Ascending aorta (tissue), 2 donors: Measurements from ENCODE around the gene SREBF2. TPM values are rescaled to one million over a fixed set of nuclear protein-coding genes. Genes with fewer than 3 reads are reported as not detected.

ENCODE experiments used
- DNase-seq, 2 donors: peaks; one replicate each; pipeline ENCODE4 v3.0.0-alpha.2; 2019; ENCODE audit warnings: low spot score in 2 of 2
- H3K27ac ChIP-seq, 2 donors: fragments of 200-600 bp; sonication (generic); one replicate each; pipeline ENCODE4 v1.5.1; 2016 to 2017; ENCODE audit warnings: mild to moderate bottlenecking in 1 of 2
- H3K27me3 ChIP-seq: fragments of 200-600 bp; sonication (generic); one replicate; pipeline ENCODE4 v1.5.1; 2017
- H3K36me3 ChIP-seq, 2 donors: fragments of 200-600 bp; sonication (generic); one replicate each; pipeline ENCODE4 v1.5.1; 2016
- H3K4me1 ChIP-seq, 2 donors: fragments of 200-600 bp; sonication (generic); one replicate each; pipeline ENCODE4 v1.5.1; 2016 to 2017; ENCODE audit warnings: mild to moderate bottlenecking in 1 of 2
- H3K4me3 ChIP-seq, 2 donors: fragments of 200-600 bp; sonication (generic); one replicate each; pipeline ENCODE4 v1.5.1; 2016 to 2017; ENCODE audit warnings: mild to moderate bottlenecking in 1 of 2
- H3K9me3 ChIP-seq, 2 donors: fragments of 200-600 bp; sonication (generic); one replicate each; pipeline ENCODE4 v1.5.1; 2016
- intact Hi-C: fragments of 100-400 bp; cut with DNase I; formaldehyde crosslinking; loops from one replicate; pipeline ENCODE4 v1.15.1; 2023
- total RNA-seq: library from RNA; depleted of rRNA; stranded (reverse); fragments of >200 nt; gene quantifications from one replicate; pipeline ENCODE4 v1.1.0, GENCODE V29; 2016
- TF ChIP-seq, protein P1 (sequence below), 3 experiments: fragments of 200-600 bp in 2 of 3; fragments of 450-650 bp in 1 of 3; sonication (generic) in 2 of 3; IDR thresholded peaks; one replicate each; pipeline ENCODE4 v1.5.1; 2016 to 2019; ENCODE audit warnings: antibody characterized with exemption in 3 of 3, mild to moderate bottlenecking in 1 of 3, moderate library complexity in 1 of 3

SREBF2 gene
- total RNA-seq, 1 donor from 2014 or later = 46.1 TPM

DNA sequence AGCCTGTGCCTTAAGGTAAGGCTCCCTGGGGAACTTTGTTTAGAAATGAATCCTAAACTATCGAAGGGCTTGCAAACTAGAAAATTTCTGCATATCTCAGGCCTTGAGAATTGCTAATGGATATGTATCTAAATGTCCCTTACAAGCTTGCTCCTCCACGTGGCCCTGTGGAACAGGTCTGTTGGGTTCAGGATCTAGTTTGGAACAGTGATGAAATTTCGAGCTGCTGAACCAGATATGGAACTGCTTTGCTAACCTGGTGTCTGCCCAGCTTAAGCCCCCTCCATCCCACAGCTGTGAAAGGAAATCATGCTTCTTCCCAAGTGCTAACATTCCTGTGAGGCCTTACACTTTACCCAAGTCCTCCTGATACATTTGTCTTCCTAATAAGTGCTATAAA, 11.6 kb downstream of the SREBF2 start:
- no peak for DNase-seq
- intact Hi-C loops = no loop called here
- peaks cover 0 to 4% of the 10 kb centered on the region in 2 donors for H3K4me1 ChIP-seq
- no peaks in the 10 kb centered on the region for H3K27me3 ChIP-seq
- no peaks in the 10 kb centered on the region for H3K36me3 ChIP-seq
- H3K9me3 ChIP-seq = no peaks in the 10 kb centered on the region
- no peak overlapping the region for H3K27ac ChIP-seq
- TF ChIP-seq, protein P1, sequence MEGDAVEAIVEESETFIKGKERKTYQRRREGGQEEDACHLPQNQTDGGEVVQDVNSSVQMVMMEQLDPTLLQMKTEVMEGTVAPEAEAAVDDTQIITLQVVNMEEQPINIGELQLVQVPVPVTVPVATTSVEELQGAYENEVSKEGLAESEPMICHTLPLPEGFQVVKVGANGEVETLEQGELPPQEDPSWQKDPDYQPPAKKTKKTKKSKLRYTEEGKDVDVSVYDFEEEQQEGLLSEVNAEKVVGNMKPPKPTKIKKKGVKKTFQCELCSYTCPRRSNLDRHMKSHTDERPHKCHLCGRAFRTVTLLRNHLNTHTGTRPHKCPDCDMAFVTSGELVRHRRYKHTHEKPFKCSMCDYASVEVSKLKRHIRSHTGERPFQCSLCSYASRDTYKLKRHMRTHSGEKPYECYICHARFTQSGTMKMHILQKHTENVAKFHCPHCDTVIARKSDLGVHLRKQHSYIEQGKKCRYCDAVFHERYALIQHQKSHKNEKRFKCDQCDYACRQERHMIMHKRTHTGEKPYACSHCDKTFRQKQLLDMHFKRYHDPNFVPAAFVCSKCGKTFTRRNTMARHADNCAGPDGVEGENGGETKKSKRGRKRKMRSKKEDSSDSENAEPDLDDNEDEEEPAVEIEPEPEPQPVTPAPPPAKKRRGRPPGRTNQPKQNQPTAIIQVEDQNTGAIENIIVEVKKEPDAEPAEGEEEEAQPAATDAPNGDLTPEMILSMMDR (IDR thresholded peaks at IDR 0.05) = no peak
- H3K4me3 ChIP-seq = no peak overlapping the region

DNA sequence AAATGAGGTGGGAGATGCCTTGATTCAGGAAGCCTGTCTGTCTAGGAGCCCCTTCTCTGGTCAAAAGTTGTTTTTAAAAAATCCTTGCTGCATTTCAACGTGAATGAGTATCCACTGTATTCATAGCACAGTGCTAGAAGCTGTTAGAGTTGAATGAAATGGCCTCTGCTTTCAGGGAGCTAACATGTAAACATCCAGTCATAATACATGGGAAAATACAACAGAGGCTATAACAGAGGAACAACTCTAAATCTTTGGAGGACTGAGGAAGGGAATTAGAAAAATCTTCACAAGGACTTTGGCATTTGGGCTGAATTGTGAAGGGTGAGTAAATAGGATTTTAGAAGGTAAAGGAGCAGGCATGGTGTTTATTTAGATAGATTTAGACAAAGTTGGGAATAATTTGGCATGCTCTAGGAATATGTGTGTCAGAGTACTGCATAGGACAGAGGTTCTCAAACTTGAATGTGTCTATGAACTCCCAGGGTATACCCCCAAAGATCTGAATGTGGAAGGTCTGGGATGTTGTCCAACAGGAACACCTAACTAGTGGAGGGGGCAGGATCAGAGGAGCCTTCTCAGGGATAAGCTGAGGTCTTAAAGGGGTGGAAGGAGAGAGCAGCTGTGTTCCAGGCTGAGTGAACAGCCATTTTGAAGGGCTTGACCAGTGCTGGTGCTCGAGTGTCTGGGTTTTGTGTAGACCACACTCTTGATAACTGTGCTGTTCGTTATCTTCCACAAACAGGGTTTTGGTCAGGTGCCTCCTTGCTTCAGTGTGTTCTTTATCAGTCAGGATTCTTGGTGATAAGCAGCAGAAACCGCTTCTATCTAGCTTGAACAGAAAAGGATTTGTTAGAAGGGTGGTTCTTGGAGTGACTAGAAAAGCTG, 12.7 kb downstream of the SREBF2 start:
- intact Hi-C loops = no loop called here
- Histone ChIP-seq H3K27ac (no peak overlapping the region), H3K36me3 (no peaks in the 10 kb centered on the region), H3K4me3 (no peak overlapping the region), H3K27me3 (no peaks in the 10 kb centered on the region), H3K4me1 (peaks cover 0 to 4% of the 10 kb centered on the region in 2 donors), H3K9me3 (no peaks in the 10 kb centered on the region)
- no peak for DNase-seq
- TF ChIP-seq, protein P1 (IDR thresholded peaks at IDR 0.05) = no peak

DNA sequence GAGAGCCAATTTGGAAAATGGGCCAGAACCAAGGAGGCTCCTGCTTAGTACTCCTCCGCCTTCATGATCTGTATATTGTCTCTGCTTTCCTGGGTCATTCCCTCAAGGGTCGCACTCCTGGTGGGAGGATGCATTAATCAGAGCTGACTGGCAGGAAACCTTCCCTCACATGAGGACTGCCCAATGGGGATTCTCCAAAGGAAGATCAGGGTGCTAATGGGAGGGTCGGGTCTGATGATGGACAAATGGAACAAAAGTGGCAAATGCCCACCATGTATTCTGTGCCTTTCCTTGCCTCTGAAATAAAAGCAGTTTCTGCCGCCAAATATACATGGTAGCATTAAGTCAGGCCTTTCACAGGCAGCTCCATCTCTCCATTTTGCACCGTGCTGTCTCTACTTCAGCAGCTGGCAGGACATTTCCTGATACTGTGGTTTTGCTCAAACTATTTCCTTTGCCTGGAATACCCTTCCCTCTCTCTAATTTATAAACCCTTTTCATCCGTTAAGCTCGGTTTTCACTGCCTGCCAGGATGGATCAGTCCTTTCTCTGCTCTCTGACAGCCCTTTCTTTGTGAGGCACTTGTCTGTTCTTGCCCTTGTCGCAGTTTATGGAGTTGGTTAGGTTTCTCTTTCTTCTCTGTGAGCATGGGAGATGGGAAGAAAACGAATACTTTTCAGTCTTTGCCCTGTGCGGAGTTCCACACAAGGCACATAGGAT, 13.5 kb downstream of the SREBF2 start:
- intact Hi-C loops = no loop called here
- DNase-seq = no peak
- no peak overlapping the region for H3K4me3 ChIP-seq
- H3K4me1 ChIP-seq = peaks cover 0 to 4% of the 10 kb centered on the region in 2 donors
- H3K36me3 ChIP-seq = no peaks in the 10 kb centered on the region
- no peaks in the 10 kb centered on the region for H3K9me3 ChIP-seq
- no peaks in the 10 kb centered on the region for H3K27me3 ChIP-seq
- TF ChIP-seq, protein P1 (IDR thresholded peaks at IDR 0.05) = no peak
- no peak overlapping the region for H3K27ac ChIP-seq

DNA sequence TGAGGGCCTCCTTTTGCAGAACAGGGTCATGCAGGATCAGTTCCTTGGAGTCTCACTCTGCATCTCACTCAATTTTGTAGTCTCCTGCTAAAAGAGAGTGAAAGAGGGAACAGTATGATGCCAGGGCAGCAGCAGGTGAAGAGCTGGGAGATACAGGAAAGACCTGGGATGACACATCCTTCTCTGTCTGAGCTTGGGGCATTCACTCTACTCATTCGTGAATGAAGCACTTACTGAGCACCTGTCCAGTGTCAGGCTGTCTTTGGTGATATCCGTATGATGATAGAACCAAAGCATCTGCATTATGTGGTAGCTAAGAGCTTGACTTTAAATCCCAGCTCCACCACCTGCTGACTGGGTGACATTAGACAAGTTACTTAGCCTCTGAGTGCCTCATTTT, 14.4 kb downstream of the SREBF2 start:
- DNase-seq = no peak
- Histone ChIP-seq H3K4me1 (peaks cover 0 to 4% of the 10 kb centered on the region in 2 donors), H3K27ac (no peak overlapping the region), H3K27me3 (no peaks in the 10 kb centered on the region), H3K4me3 (no peak overlapping the region), H3K36me3 (no peaks in the 10 kb centered on the region), H3K9me3 (no peaks in the 10 kb centered on the region)
- intact Hi-C loops = no loop called here
- TF ChIP-seq, protein P1 (IDR thresholded peaks at IDR 0.05) = no peak

DNA sequence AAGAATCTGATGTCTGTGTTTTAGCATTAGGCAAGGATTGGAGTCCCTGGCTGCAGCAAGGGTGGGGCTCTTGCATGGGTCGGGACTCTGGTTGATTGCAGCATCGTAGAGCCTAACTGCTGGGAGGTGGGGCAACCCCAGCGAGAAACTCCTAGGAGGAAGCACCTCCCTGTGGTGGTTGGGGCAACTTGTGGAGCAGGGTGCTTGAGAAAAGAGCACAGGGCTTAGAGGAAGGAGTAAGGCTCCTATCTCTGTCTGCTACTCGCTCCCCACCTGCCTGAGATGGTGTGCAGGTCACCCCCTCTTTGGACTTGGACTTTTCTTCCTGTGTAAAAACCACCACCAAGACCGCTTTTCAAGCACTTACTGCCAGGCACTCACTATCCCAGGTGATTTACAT, 15.6 kb downstream of the SREBF2 start:
- no peaks in the 10 kb centered on the region for H3K27me3 ChIP-seq
- no peak overlapping the region for H3K27ac ChIP-seq
- no peaks in the 10 kb centered on the region for H3K9me3 ChIP-seq
- H3K36me3 ChIP-seq = no peaks in the 10 kb centered on the region
- H3K4me1 ChIP-seq = peaks cover 0 to 4% of the 10 kb centered on the region in 2 donors
- no peak for DNase-seq
- TF ChIP-seq, protein P1 (IDR thresholded peaks at IDR 0.05) = no peak
- H3K4me3 ChIP-seq = no peak overlapping the region
- intact Hi-C loops = no loop called here
